H1 (cell line): Measurements from ENCODE around the gene MRPL9. TPM values are rescaled to one million over a fixed set of nuclear protein-coding genes. Genes with fewer than 3 reads are reported as not detected.

Experiments
- CTCF ChIA-PET: fragments of 300-600 bp; sonication (Branson Sonifier 250); formaldehyde crosslinking; loops from one replicate; lab custom pipeline; 2021; ENCODE audit not compliant: partially characterized antibody; lab: Charles Lee
- POLR2A ChIA-PET: fragments of 300-600 bp; sonication (Branson Sonifier 250); formaldehyde crosslinking; loops from one replicate; lab custom pipeline; 2021; ENCODE audit warnings: inconsistent platforms; ENCODE audit not compliant: partially characterized antibody; lab: Charles Lee
- DNase-seq, 2 experiments: peaks; one replicate each; pipeline versions ENCODE4 v3.0.0 to v3.0.0-alpha.2; 2010 to 2022; ENCODE audit warnings: low spot score in 2 of 2, low read depth in 1 of 2, mixed read lengths in 1 of 2
- FAIRE-seq: peaks from 2 replicates; lab custom pipeline; 2011; peaks lifted over from hg19 to GRCh38; lab: Jason Lieb, UNC
- H2AFZ ChIP-seq: 2 replicates; pipeline ENCODE4 v1.8.1; 2012; ENCODE audit warnings: low read length, inconsistent platforms
- H2AK5ac ChIP-seq: 2 replicates; pipeline ENCODE4 v1.6.1; 2013; ENCODE audit warnings: low read depth, low read length
- H2BK120ac ChIP-seq: replicated peaks from 2 replicates; pipeline ENCODE3; 2013; ENCODE audit warnings: low read depth, low read length, inconsistent platforms
- H2BK12ac ChIP-seq: 2 replicates; pipeline ENCODE4 v1.6.1; 2013; ENCODE audit warnings: low read depth, low read length
- H2BK15ac ChIP-seq: 2 replicates; pipeline ENCODE4 v1.6.1; 2013; ENCODE audit warnings: low read length
- H2BK20ac ChIP-seq: 2 replicates; pipeline ENCODE4 v1.6.1; 2013; ENCODE audit warnings: low read length
- H2BK5ac ChIP-seq: 2 replicates; pipeline ENCODE4 v1.6.1; 2013; ENCODE audit warnings: low read depth, low read length
- H3K14ac ChIP-seq: 2 replicates; pipeline ENCODE4 v1.6.1; 2013; ENCODE audit warnings: inconsistent platforms; ENCODE audit not compliant: insufficient read length
- H3K18ac ChIP-seq: 2 replicates; pipeline ENCODE4 v1.6.1; 2013; ENCODE audit warnings: low read length; ENCODE audit errors: extremely low read depth
- H3K23ac ChIP-seq: 2 replicates; pipeline ENCODE4 v1.6.1; 2013; ENCODE audit warnings: inconsistent platforms; ENCODE audit not compliant: insufficient read length
- H3K23me2 ChIP-seq: 2 replicates; pipeline ENCODE4 v1.6.1; 2013; ENCODE audit warnings: low read depth, low read length
- H3K27ac ChIP-seq: 2 replicates; pipeline ENCODE4 v1.6.1; 2011; ENCODE audit warnings: low read depth, low read length, inconsistent platforms
- H3K27me3 ChIP-seq, 4 experiments: replicated peaks in 1 of 4; 1 replicate in 1 of 4; 2 replicates in 3 of 4; pipeline versions ENCODE4 v1.6.1 to v1.8.1; 2011 to 2013; ENCODE audit warnings: low read length in 3 of 4, mild to moderate bottlenecking in 3 of 4, inconsistent platforms in 2 of 4, mixed read lengths in 2 of 4, moderate library complexity in 1 of 4; ENCODE audit not compliant: control insufficient read depth in 3 of 4, insufficient read depth in 3 of 4; ENCODE audit errors: extremely low read depth in 1 of 4
- H3K36me3 ChIP-seq, 4 experiments: 2 replicates each; pipeline versions ENCODE4 v1.6.1 to v1.8.1; 2011 to 2013; ENCODE audit warnings: mild to moderate bottlenecking in 4 of 4, low read length in 3 of 4, moderate library complexity in 2 of 4, control low read depth in 1 of 4, inconsistent platforms in 1 of 4; ENCODE audit not compliant: insufficient read depth in 4 of 4, control insufficient read depth in 2 of 4
- H3K4ac ChIP-seq: replicated peaks from 2 replicates; pipeline ENCODE3; 2013; ENCODE audit warnings: low read length, low read depth, mixed read lengths, inconsistent platforms; ENCODE audit not compliant: insufficient read length
- H3K4me1 ChIP-seq, 4 experiments: replicated peaks in 1 of 4; 1 replicate in 1 of 4; 2 replicates in 3 of 4; pipeline versions ENCODE4 v1.6.1 to v1.8.1; 2011 to 2013; ENCODE audit warnings: low read length in 3 of 4, inconsistent platforms in 2 of 4, mixed read lengths in 1 of 4; ENCODE audit not compliant: insufficient read depth in 4 of 4, control insufficient read depth in 3 of 4
- H3K4me2 ChIP-seq, 2 experiments: 2 replicates each; pipeline versions ENCODE4 v1.6.1 to v1.8.1; 2011 to 2013; ENCODE audit warnings: low read depth in 2 of 2, low read length in 2 of 2, control low read depth in 1 of 2, inconsistent platforms in 1 of 2, mild to moderate bottlenecking in 1 of 2; ENCODE audit not compliant: insufficient read depth in 1 of 2
- H3K4me3 ChIP-seq, 4 experiments: fragments of 200-600, 300-600 bp in 1 of 4; sonication (generic), shearing (Covaris generic), sonication (Bioruptor Twin) in 1 of 4; 2 replicates each; pipeline versions ENCODE4 v1.5.1 to v1.8.1; 2011 to 2016; ENCODE audit warnings: low read length in 4 of 4, low read depth in 3 of 4, control low read depth in 2 of 4, inconsistent platforms in 2 of 4, mild to moderate bottlenecking in 2 of 4, mixed read lengths in 1 of 4, moderate library complexity in 1 of 4; ENCODE audit not compliant: insufficient read depth in 2 of 4; ENCODE audit errors: extremely low read depth in 1 of 4
- H3K56ac ChIP-seq: replicated peaks from 2 replicates; pipeline ENCODE3; 2013; ENCODE audit warnings: low read depth, mild to moderate bottlenecking, mixed read lengths, low read length, inconsistent platforms; ENCODE audit not compliant: insufficient read length
- H3K79me1 ChIP-seq: 2 replicates; pipeline ENCODE4 v1.6.1; 2013; ENCODE audit warnings: low read depth, low read length, control low read depth
- H3K79me2 ChIP-seq, 2 experiments: 2 replicates each; pipeline versions ENCODE4 v1.6.1 to v1.8.1; 2012 to 2013; ENCODE audit warnings: low read length in 2 of 2, mild to moderate bottlenecking in 2 of 2, inconsistent platforms in 1 of 2; ENCODE audit not compliant: insufficient read depth in 2 of 2, control insufficient read depth in 1 of 2
- H3K9ac ChIP-seq, 4 experiments: replicated peaks in 1 of 4; 1 replicate in 1 of 4; 2 replicates in 3 of 4; pipeline versions ENCODE4 v1.6.1 to v1.8.1; 2011 to 2013; ENCODE audit warnings: low read depth in 3 of 4, low read length in 3 of 4, control low read depth in 2 of 4, mild to moderate bottlenecking in 2 of 4, moderate library complexity in 2 of 4, inconsistent platforms in 1 of 4; ENCODE audit errors: extremely low read depth in 1 of 4
- H3K9me3 ChIP-seq, 2 experiments: 2 replicates each; pipeline versions ENCODE4 v1.6.1 to v1.8.1; 2012 to 2013; ENCODE audit warnings: mild to moderate bottlenecking in 2 of 2, moderate library complexity in 2 of 2, control low read depth in 1 of 2, inconsistent platforms in 1 of 2, low read depth in 1 of 2, low read length in 1 of 2, mixed read lengths in 1 of 2; ENCODE audit not compliant: insufficient read depth in 2 of 2
- H4K20me1 ChIP-seq, 2 experiments: replicated peaks in 1 of 2; 2 replicates each; pipeline versions ENCODE3 to v1.8.1; 2011 to 2013; ENCODE audit warnings: inconsistent platforms in 2 of 2, low read length in 2 of 2, mild to moderate bottlenecking in 1 of 2; ENCODE audit not compliant: insufficient read depth in 2 of 2, control insufficient read depth in 1 of 2
- H4K5ac ChIP-seq: 2 replicates; pipeline ENCODE4 v1.6.1; 2013; ENCODE audit warnings: low read length, low read depth, mixed read lengths, inconsistent platforms; ENCODE audit not compliant: insufficient read length
- H4K8ac ChIP-seq: 2 replicates; pipeline ENCODE4 v1.8.0; 2013; ENCODE audit warnings: mild to moderate bottlenecking, moderate library complexity, low read length, inconsistent platforms; ENCODE audit not compliant: insufficient read depth; ENCODE audit errors: extremely low read depth
- H4K91ac ChIP-seq: replicated peaks from 2 replicates; pipeline ENCODE3; 2013; ENCODE audit warnings: low read length, mixed read lengths, inconsistent platforms; ENCODE audit not compliant: insufficient read length
- RFX5 ChIP-seq: IDR thresholded peaks from 2 replicates; pipeline ENCODE4 v1.6.1; 2011; ENCODE audit warnings: low read depth, low read length, improper control_type of control experiment, borderline replicate concordance
- SIRT6 ChIP-seq: IDR thresholded peaks from one replicate; pipeline ENCODE4 v1.7.1; 2012; ENCODE audit warnings: low read length, inconsistent platforms
- WGBS, 2 experiments: shearing (Covaris generic) in 1 of 2; methylation state at CpG; one replicate each; pipeline versions ENCODE4 v1.1.6 to v1.1.7; 2013 to 2015; ENCODE audit warnings: low lambda C conversion rate in 2 of 2, mixed read lengths in 2 of 2, inconsistent platforms in 1 of 2, low coverage in 1 of 2, missing lambda C conversion rate in 1 of 2; ENCODE audit not compliant: insufficient replicate concordance in 2 of 2, insufficient coverage in 1 of 2, insufficient read length in 1 of 2; ENCODE audit errors: extremely low coverage in 1 of 2, missing lambda C conversion rate in 1 of 2; 5-methylcytosine and 5-hydroxymethylcytosine counted together
- polyA plus RNA-seq, 7 experiments: library from polyadenylated mRNA; depleted of rRNA in 3 of 7; stranded (reverse) in 5 of 7; unstranded in 2 of 7; fragments of >200 nt in 5 of 7; fragments of 200-250 nt in 2 of 7; gene quantifications; 1 replicate in 5 of 7; 2 replicates in 1 of 7; 4 replicates in 1 of 7; pipeline versions ENCODE4 v1.2.1 to v1.2.3, GENCODE V29; 2011 to 2013; ENCODE audit warnings: missing spikeins in 2 of 7, mixed read lengths in 2 of 7
- total RNA-seq: library from RNA; stranded (reverse); fragmentation: NEBNext Ultra II Directional; extraction: Animal tissue kit (Norgen Biotek cat#: 25700); gene quantifications from 2 replicates; pipeline ENCODE4 v1.2.1, GENCODE V29; 2021

The MRPL9 gene
- total and polyA plus RNA-seq, 2 of the 8 experiments (the other 6 are each of a cell fraction or from before 2014, with no cell fraction given) = 74.9 to 113 TPM

DNA sequence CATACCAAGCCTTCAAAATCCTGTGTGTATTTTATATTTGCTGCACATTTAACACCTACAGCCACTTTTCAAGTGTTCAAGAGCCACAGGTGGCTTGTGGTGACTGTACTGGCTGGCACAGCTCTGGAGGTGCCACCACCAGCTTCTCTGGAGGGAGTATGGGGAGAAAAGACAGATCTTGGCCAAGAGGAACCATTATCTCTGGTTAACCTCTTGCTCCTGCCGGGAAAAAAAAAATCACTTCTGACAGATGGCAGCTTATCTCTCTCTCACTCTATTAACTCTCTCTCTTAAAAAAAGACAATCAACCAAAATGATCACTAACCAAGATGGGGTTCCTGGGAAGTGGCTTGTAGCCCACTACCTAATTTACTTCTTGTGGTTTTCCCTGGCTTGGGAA, 43.2 kb downstream of the MRPL9 start:
- no peak overlapping the region for H4K8ac ChIP-seq
- H3K27me3 ChIP-seq = peaks cover 6 to 34% (median 28%) of the 10 kb centered on the region in 4 experiments
- H2AK5ac ChIP-seq = no peak overlapping the region
- H3K79me1 ChIP-seq = no peaks in the 10 kb centered on the region; the same call in 1 of the 2 replicates
- no peak overlapping the region; a peak in 1 of 4 replicates for H3K4me2 ChIP-seq
- no peaks in the 10 kb centered on the region for H3K9me3 ChIP-seq
- ChIA-PET POLR2A (interaction anchor here (1.2 to 1.8 kb wide), 4 partner anchors 13 to 180 kb away, joined by 3 to 6 read pairs (median 4); partner anchors contain the start of genes MRPL9 and TUFT1), CTCF (interaction anchor here (0.6 to 1.9 kb wide), 5 partner anchors 13 to 283 kb away, joined by 3 to 10 read pairs (median 3); no protein-coding TSS in a partner anchor)
- no peak overlapping the region for H2BK20ac ChIP-seq
- H3K14ac ChIP-seq = no peak overlapping the region
- H3K79me2 ChIP-seq = no peaks in the 10 kb centered on the region
- peaks cover 11% of the 10 kb centered on the region; the same call in 1 of the 2 replicates for H3K23me2 ChIP-seq
- 70% methylated on average over 1 of the region's 1 CpG; no CpG with 5 or more reads in 1 of the 2 experiments for WGBS, 2 experiments
- no peak overlapping the region for H3K4ac ChIP-seq
- H2BK12ac ChIP-seq = no peak overlapping the region
- peaks cover 0 to 1% of the 10 kb centered on the region in 2 experiments for H4K20me1 ChIP-seq
- no peak for DNase-seq
- no peak overlapping the region for H2BK15ac ChIP-seq
- no peak overlapping the region for H3K27ac ChIP-seq
- H2BK5ac ChIP-seq = no peak overlapping the region
- no peak overlapping the region for H3K56ac ChIP-seq
- no peak overlapping the region for H3K4me3 ChIP-seq
- H2AFZ ChIP-seq = no peak overlapping the region
- H3K4me1 ChIP-seq = peaks cover 2 to 12% (median 5%) of the 10 kb centered on the region in 4 experiments
- H3K36me3 ChIP-seq = no peaks in the 10 kb centered on the region
- H4K91ac ChIP-seq = no peak overlapping the region
- H3K9ac ChIP-seq = no peak overlapping the region
- no peak overlapping the region for H4K5ac ChIP-seq
- no peak for FAIRE-seq
- H2BK120ac ChIP-seq = no peak overlapping the region
- H3K18ac ChIP-seq = no peak overlapping the region
- H3K23ac ChIP-seq = no peak overlapping the region
- TF ChIP-seq SIRT6 = no peak
- no peak for TF ChIP-seq RFX5
